Transverse colon (tissue), 4 donors: ENCODE data around the gene TPPP2. TPM values are rescaled to one million over a fixed set of nuclear protein-coding genes. Genes with fewer than 3 reads are reported as not detected.

Experiments
- DNase-seq: peaks from one replicate; pipeline ENCODE4 v3.0.0-alpha.2; 2019
- H3K27ac ChIP-seq, 4 donors: fragments of 200-600 bp; sonication (generic); 2 replicates each; pipeline ENCODE4 v1.5.1; 2016 to 2018; ENCODE audit warnings: inconsistent platforms in 4 of 4
- H3K27me3 ChIP-seq: fragments of 200-600 bp; sonication (generic); 2 replicates; pipeline ENCODE4 v1.5.1; 2017; ENCODE audit warnings: inconsistent platforms
- H3K36me3 ChIP-seq, 4 donors: fragments of 200-600 bp; sonication (generic); 2 replicates each; pipeline ENCODE4 v1.5.1; 2017 to 2019; ENCODE audit warnings: inconsistent platforms in 4 of 4
- H3K4me1 ChIP-seq, 4 donors: fragments of 200-600 bp; sonication (generic); 2 replicates each; pipeline ENCODE4 v1.5.1; 2017 to 2020; ENCODE audit warnings: inconsistent platforms in 4 of 4
- H3K4me3 ChIP-seq, 4 donors: fragments of 200-600 bp; sonication (generic); 1 replicate in 1 of 4; 2 replicates in 3 of 4; pipeline versions ENCODE4 v1.5.1 to v1.6.1; 2017 to 2019; ENCODE audit warnings: inconsistent platforms in 4 of 4
- H3K9me3 ChIP-seq, 2 donors: fragments of 200-600 bp; sonication (generic); 2 replicates each; pipeline ENCODE4 v1.5.1; 2017 to 2019; ENCODE audit warnings: inconsistent platforms in 2 of 2
- CTCF ChIP-seq, 5 experiments: fragments of 200-600 bp in 3 of 5; fragments of 450-650 bp in 2 of 5; sonication (generic) in 3 of 5; IDR thresholded peaks; 1 replicate in 2 of 5; 2 replicates in 3 of 5; pipeline ENCODE4 v1.5.1; 2016 to 2017; ENCODE audit warnings: antibody characterized with exemption in 5 of 5, inconsistent platforms in 3 of 5, mild to moderate bottlenecking in 2 of 5, moderate library complexity in 1 of 5
- EP300 ChIP-seq: sonication (generic); formaldehyde crosslinking; IDR thresholded peaks from one replicate; pipeline ENCODE4 v1.6.1; 2017; ENCODE audit warnings: antibody characterized with exemption, low read depth
- POLR2A ChIP-seq: fragments of 450-650 bp; IDR thresholded peaks from one replicate; pipeline ENCODE4 v1.6.1; 2016; ENCODE audit warnings: antibody characterized with exemption, mild to moderate bottlenecking, moderate library complexity
- POLR2AphosphoS5 ChIP-seq, 3 donors: sonication (generic); formaldehyde crosslinking; IDR thresholded peaks; one replicate each; pipeline ENCODE4 v1.6.1; 2016; ENCODE audit warnings: antibody characterized with exemption in 3 of 3
- WGBS, 2 donors: methylation state at CpG; one replicate each; pipeline ENCODE4 v1.1.5; 2018; ENCODE audit warnings: low coverage in 1 of 2; 5-methylcytosine and 5-hydroxymethylcytosine counted together
- in situ Hi-C, 4 donors: fragments of 200-750 bp; cut with MboI; loops; one replicate each; pipeline versions ENCODE4 v1.15.0 to v1.15.1; 2017; ENCODE audit warnings: low sequenced_read_pairs in 3 of 4, low pct_ligation_motif_present in 1 of 4, low pct_unique_long_range_greater_than_20kb in 1 of 4
- intact Hi-C: fragments of 100-400 bp; cut with DNase I; formaldehyde crosslinking; loops from one replicate; pipeline ENCODE4 v1.15.1; 2023; ENCODE audit warnings: low total_unique reads
- total RNA-seq, 4 donors: library from RNA; depleted of rRNA; stranded (reverse); fragments of >200 nt; gene quantifications; one replicate each; pipeline ENCODE4 v1.1.0, GENCODE V29; 2016

TPPP2 gene
- total RNA-seq, 4 donors from 2014 or later, result not detected

GRCh38 chr14:21047378-21047781 lies 17.4 kb downstream of the TPPP2 start:
- in situ Hi-C loops (no loop called here), intact Hi-C loops (loop anchor here (1.0 kb wide), 1 partner anchor 21 kb away; no protein-coding TSS in a partner anchor)
- Histone ChIP-seq H3K4me3 (no peak overlapping the region), H3K27ac (no peak overlapping the region), H3K4me1 (peaks cover 10 to 22% (median 12%) of the 10 kb centered on the region in 4 donors), H3K9me3 (no peaks in the 10 kb centered on the region), H3K27me3 (no peaks in the 10 kb centered on the region), H3K36me3 (no peaks in the 10 kb centered on the region)
- 57 to 79% methylated on average over 2 of the region's 2 CpGs for WGBS, 2 donors
- no peak for TF ChIP-seq EP300
- TF ChIP-seq CTCF (IDR thresholded peaks at IDR 0.05), result no peak
- no peak for TF ChIP-seq POLR2AphosphoS5 (IDR thresholded peaks at IDR 0.05)
- DNase-seq, result no peak

- peaks cover under 1 to 15% (median 6%) of the 10 kb centered on the region in 4 donors for H3K4me1 ChIP-seq
- TF ChIP-seq EP300 (no peak), CTCF (IDR thresholded peaks at IDR 0.05) (no peak), POLR2AphosphoS5 (IDR thresholded peaks at IDR 0.05) (no peak), POLR2A (no peak)
- WGBS, 2 donors, result 81 to 86% methylated on average over 1 to 2 of the region's 2 CpGs
- H3K4me3 ChIP-seq, result no peak overlapping the region
- in situ Hi-C loops, result no loop called here
- no peaks in the 10 kb centered on the region for H3K27me3 ChIP-seq
- no peaks in the 10 kb centered on the region for H3K36me3 ChIP-seq
- intact Hi-C loops, result no loop called here
- no peak for DNase-seq
- H3K27ac ChIP-seq, result no peak overlapping the region
- H3K9me3 ChIP-seq, result no peaks in the 10 kb centered on the region
Measured at GRCh38 chr14:21048638-21049037, 18.6 kb downstream of the TPPP2 start.

- in situ Hi-C loops (no loop called here), intact Hi-C loops (no loop called here)
- Histone ChIP-seq H3K27me3 (no peaks in the 10 kb centered on the region), H3K4me3 (no peak overlapping the region), H3K9me3 (no peaks in the 10 kb centered on the region), H3K36me3 (no peaks in the 10 kb centered on the region), H3K4me1 (peaks cover 0 to 14% (median 6%) of the 10 kb centered on the region in 4 donors), H3K27ac (no peak overlapping the region)
- TF ChIP-seq EP300 (no peak), CTCF (IDR thresholded peaks at IDR 0.05) (no peak), POLR2AphosphoS5 (IDR thresholded peaks at IDR 0.05) (no peak), POLR2A (no peak)
- WGBS, 2 donors, result 78 to 79% methylated on average over 3 of the region's 3 CpGs
- DNase-seq, result no peak
Measured at GRCh38 chr14:21049271-21049673, 19.3 kb downstream of the TPPP2 start.

- H3K9me3 ChIP-seq, result no peaks in the 10 kb centered on the region
- no peak overlapping the region for H3K27ac ChIP-seq
- in situ Hi-C loops, result no loop called here
- H3K4me3 ChIP-seq, result no peak overlapping the region
- intact Hi-C loops, result no loop called here
- WGBS, 2 donors, result 72 to 76% methylated on average over 3 of the region's 3 CpGs
- TF ChIP-seq POLR2AphosphoS5 (IDR thresholded peaks at IDR 0.05), result no peak
- TF ChIP-seq POLR2A, result no peak
- no peak for TF ChIP-seq EP300
- TF ChIP-seq CTCF (IDR thresholded peaks at IDR 0.05), result no peak
- no peaks in the 10 kb centered on the region for H3K36me3 ChIP-seq
- peaks cover 0 to 22% (median 13%) of the 10 kb centered on the region in 4 donors for H3K4me1 ChIP-seq
- no peak for DNase-seq
- H3K27me3 ChIP-seq, result no peaks in the 10 kb centered on the region
Measured at GRCh38 chr14:21050597-21050996, 20.6 kb downstream of the TPPP2 start.
